ENCODE measurements around the gene HSPB6. TPM values are rescaled to one million over a fixed set of nuclear protein-coding genes. Genes with fewer than 3 reads are reported as not detected.
A peak's percentile ranks its signal among the peaks of the same experiment; 100 is the strongest.

The HSPB6 gene
- total and polyA plus RNA-seq, 2 donors from 2014 or later: 53.1 to 64.3 TPM

- no peak for FAIRE-seq
- Histone ChIP-seq H3K27ac (ENCODE audit: low read depth in 2 of 2, low read length in 2 of 2) (no peak overlapping the region), H3K36me3 (ENCODE audit: control insufficient read depth in 2 of 3, insufficient read depth in 3 of 3, low read length in 3 of 3) (peaks cover 2 to 22% (median 11%) of the 10 kb centered on the region in 3 donors), H3K27me3 (ENCODE audit: control insufficient read depth, insufficient read depth, low read length) (no peaks in the 10 kb centered on the region), H3K4me1 (ENCODE audit: control insufficient read depth in 2 of 3, insufficient read depth in 2 of 3, low read depth in 1 of 3, low read length in 3 of 3) (peaks cover 0 to 8% (median 0%) of the 10 kb centered on the region in 3 donors), H3K9ac (ENCODE audit: low read length in 3 of 3) (no peak overlapping the region), H3K9me3 (ENCODE audit: control insufficient read depth in 2 of 3, insufficient read depth in 1 of 3, low read length in 3 of 3) (no peaks in the 10 kb centered on the region), H3K4me3 (ENCODE audit: low read length in 3 of 3) (no peak overlapping the region)
- DNase-seq: peak in 1 of 5 donors; percentile 73
- TF ChIP-seq CTCF (IDR thresholded peaks at IDR 0.05; ENCODE audit: borderline replicate concordance, extremely low read depth, insufficient read depth): peak; percentile 25
- intact Hi-C loops (cut with DNase I): no loop called here
Measured at GRCh38 chr19:35736913-35737886, 19.6 kb downstream of the HSPB6 start.

DNA sequence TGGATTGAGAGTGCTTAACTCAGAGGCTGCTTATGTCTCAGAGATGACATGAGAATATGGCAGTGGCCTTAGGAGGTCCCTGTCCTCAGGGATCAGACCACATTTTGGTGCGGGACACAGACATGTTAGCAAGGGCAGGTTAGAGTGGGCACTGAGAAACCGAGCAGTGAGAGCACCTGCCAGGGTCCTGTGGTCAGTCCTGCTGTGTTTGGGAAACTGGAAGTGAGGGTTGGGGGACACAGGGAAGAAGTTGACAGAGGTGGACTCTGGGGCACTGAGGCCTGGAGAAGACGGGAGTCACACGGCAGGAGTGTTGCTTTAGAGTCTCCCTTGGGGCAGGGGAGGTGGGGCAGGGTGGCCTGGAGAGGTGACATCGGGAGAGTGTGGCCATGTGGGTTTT lies 21.9 kb downstream of the HSPB6 start:
- peaks cover 2 to 45% (median 24%) of the 10 kb centered on the region in 3 donors for H3K36me3 ChIP-seq (ENCODE audit: control insufficient read depth in 2 of 3, insufficient read depth in 3 of 3, low read length in 3 of 3)

DNA sequence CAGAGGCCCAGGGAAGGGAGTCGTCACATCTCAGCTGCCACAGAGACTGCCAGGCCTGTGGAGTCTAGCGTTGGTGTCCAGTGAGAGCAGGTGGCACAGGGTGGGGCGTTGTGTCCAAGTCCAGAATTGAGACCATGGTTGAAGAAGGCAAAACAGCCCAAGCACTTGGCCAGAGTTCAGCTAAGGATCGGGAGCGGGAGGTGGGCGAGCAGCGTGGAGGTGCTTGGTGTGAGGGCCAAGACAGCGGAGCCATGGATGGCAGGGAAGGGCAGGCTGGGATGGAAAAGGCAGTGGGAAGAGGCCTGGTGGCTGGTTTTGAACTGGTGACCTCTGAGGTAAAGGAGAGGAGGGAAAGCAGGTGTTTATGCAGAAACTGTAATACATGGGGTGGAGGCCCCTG lies 22.6 kb downstream of the HSPB6 start:
- FAIRE-seq (no peak), DNase-seq (no peak)
- Histone ChIP-seq H3K27me3 (ENCODE audit: control insufficient read depth, insufficient read depth, low read length) (no peaks in the 10 kb centered on the region), H3K4me3 (ENCODE audit: low read length in 3 of 3) (no peak overlapping the region), H3K36me3 (ENCODE audit: control insufficient read depth in 2 of 3, insufficient read depth in 3 of 3, low read length in 3 of 3) (peaks cover 2 to 52% (median 29%) of the 10 kb centered on the region in 3 donors), H3K9ac (ENCODE audit: low read length in 3 of 3) (no peak overlapping the region), H3K27ac (ENCODE audit: low read depth in 2 of 2, low read length in 2 of 2) (no peak overlapping the region), H3K9me3 (ENCODE audit: control insufficient read depth in 2 of 3, insufficient read depth in 1 of 3, low read length in 3 of 3) (no peaks in the 10 kb centered on the region), H3K4me1 (ENCODE audit: control insufficient read depth in 2 of 3, insufficient read depth in 2 of 3, low read depth in 1 of 3, low read length in 3 of 3) (no peaks in the 10 kb centered on the region)
- TF ChIP-seq CTCF (IDR thresholded peaks at IDR 0.05; ENCODE audit: borderline replicate concordance, extremely low read depth, insufficient read depth): no peak
- intact Hi-C loops (cut with DNase I): no loop called here

More for the DNA sequence above, 21.9 kb downstream of the HSPB6 start:
- Histone ChIP-seq H3K27ac (ENCODE audit: low read depth in 2 of 2, low read length in 2 of 2) (no peak overlapping the region), H3K4me3 (ENCODE audit: low read length in 3 of 3) (no peak overlapping the region), H3K9ac (ENCODE audit: low read length in 3 of 3) (no peak overlapping the region), H3K9me3 (ENCODE audit: control insufficient read depth in 2 of 3, insufficient read depth in 1 of 3, low read length in 3 of 3) (no peaks in the 10 kb centered on the region), H3K4me1 (ENCODE audit: control insufficient read depth in 2 of 3, insufficient read depth in 2 of 3, low read depth in 1 of 3, low read length in 3 of 3) (peaks cover 0 to 3% (median 0%) of the 10 kb centered on the region in 3 donors), H3K27me3 (ENCODE audit: control insufficient read depth, insufficient read depth, low read length) (no peaks in the 10 kb centered on the region)
- intact Hi-C loops (cut with DNase I): no loop called here
- DNase-seq (no peak), FAIRE-seq (no peak)
- TF ChIP-seq CTCF (IDR thresholded peaks at IDR 0.05; ENCODE audit: borderline replicate concordance, extremely low read depth, insufficient read depth): no peak

Measured in kidney (tissue), 14 donors.